ENCODE data around the gene TMCC2. TPM values are rescaled to one million over a fixed set of nuclear protein-coding genes. Genes with fewer than 3 reads are reported as not detected.
"Not testable (repeated sequence)": the region's sequence is repeated elsewhere in the genome, so short reads cannot be mapped to it uniquely, and the experiment has no call there.

The TMCC2 gene
- total RNA-seq, 2 donors from 2014 or later = 1.5 to 10.6 TPM

GRCh38 chr1:205294934-205295333 is 67.2 kb downstream of the TMCC2 start:
- intact Hi-C loops (cut with DNase I) = no loop called here
- no peak for DNase-seq (ENCODE audit: low spot score)
- no peak overlapping the region for H3K4me3 ChIP-seq
- no peaks in the 10 kb centered on the region for H3K4me1 ChIP-seq (replicated peaks)
- no peak for TF ChIP-seq POLR2AphosphoS5 (IDR thresholded peaks at IDR 0.05)
- no peak for TF ChIP-seq CTCF (IDR thresholded peaks at IDR 0.05)
- no peak for TF ChIP-seq POLR2A (IDR thresholded peaks at IDR 0.05)
- H3K27ac ChIP-seq = no peak overlapping the region
- H3K27me3 ChIP-seq (replicated peaks; ENCODE audit: insufficient read depth) = no peaks in the 10 kb centered on the region
- H3K36me3 ChIP-seq = no peaks in the 10 kb centered on the region
- 82% methylated on average over 5 of the region's 5 CpGs for WGBS
- H3K9me3 ChIP-seq = no peaks in the 10 kb centered on the region

- H3K4me1 ChIP-seq (replicated peaks) = no peaks in the 10 kb centered on the region
- 56% methylated on average over 2 of the region's 2 CpGs for WGBS
- H3K36me3 ChIP-seq = no peaks in the 10 kb centered on the region
- no peak for DNase-seq (ENCODE audit: low spot score)
- no peak overlapping the region for H3K4me3 ChIP-seq
- intact Hi-C loops (cut with DNase I) = no loop called here
- H3K27me3 ChIP-seq (replicated peaks; ENCODE audit: insufficient read depth) = no peaks in the 10 kb centered on the region
- TF ChIP-seq POLR2AphosphoS5 (IDR thresholded peaks at IDR 0.05) (no peak), POLR2A (IDR thresholded peaks at IDR 0.05) (no peak), CTCF (IDR thresholded peaks at IDR 0.05) (no peak)
- no peaks in the 10 kb centered on the region for H3K9me3 ChIP-seq
- H3K27ac ChIP-seq = no peak overlapping the region
Observed at GRCh38 chr1:205296154-205296553, 68.4 kb downstream of the TMCC2 start.

- H3K36me3 ChIP-seq; H3K9me3 ChIP-seq; H3K27me3 ChIP-seq (replicated peaks; ENCODE audit: insufficient read depth); intact Hi-C loops (cut with DNase I); H3K4me1 ChIP-seq (replicated peaks); H3K4me3 ChIP-seq; DNase-seq (ENCODE audit: low spot score); H3K27ac ChIP-seq: not testable (repeated sequence)
- WGBS = 96% methylated on average over 5 of the region's 5 CpGs
Observed at GRCh38 chr1:205297546-205298177, 69.9 kb downstream of the TMCC2 start.

GRCh38 chr1:205298191-205298994 is 70.6 kb downstream of the TMCC2 start:
- DNase-seq (ENCODE audit: low spot score) = no peak
- Histone ChIP-seq H3K4me1 (replicated peaks) (no peaks in the 10 kb centered on the region), H3K27ac (no peak overlapping the region), H3K36me3 (peaks cover 0 to 4% of the 10 kb centered on the region in 2 donors), H3K27me3 (replicated peaks; ENCODE audit: insufficient read depth) (no peaks in the 10 kb centered on the region), H3K9me3 (no peaks in the 10 kb centered on the region), H3K4me3 (no peak overlapping the region)
- 77% methylated on average over 9 of the region's 9 CpGs for WGBS
- intact Hi-C loops (cut with DNase I) = no loop called here
- TF ChIP-seq POLR2A (IDR thresholded peaks at IDR 0.05) (no peak), POLR2AphosphoS5 (IDR thresholded peaks at IDR 0.05) (no peak), CTCF (IDR thresholded peaks at IDR 0.05) (no peak)

GRCh38 chr1:205300149-205300548 is 72.4 kb downstream of the TMCC2 start:
- Histone ChIP-seq H3K36me3 (peaks cover 5 to 7% of the 10 kb centered on the region in 2 donors), H3K27me3 (replicated peaks; ENCODE audit: insufficient read depth) (no peaks in the 10 kb centered on the region), H3K9me3 (no peaks in the 10 kb centered on the region), H3K4me3 (no peak overlapping the region), H3K4me1 (replicated peaks) (no peaks in the 10 kb centered on the region), H3K27ac (no peak overlapping the region)
- TF ChIP-seq POLR2AphosphoS5 (IDR thresholded peaks at IDR 0.05) = no peak
- TF ChIP-seq CTCF (IDR thresholded peaks at IDR 0.05) = no peak
- no peak for TF ChIP-seq POLR2A (IDR thresholded peaks at IDR 0.05)
- DNase-seq (ENCODE audit: low spot score) = no peak
- WGBS = 88% methylated on average over 9 of the region's 9 CpGs
- intact Hi-C loops (cut with DNase I) = no loop called here

Measured in prostate gland (tissue), 2 donors.